ENCODE results near the gene CRLF2. TPM values are rescaled to one million over a fixed set of nuclear protein-coding genes. Genes with fewer than 3 reads are reported as not detected.

The CRLF2 gene
- total and polyA plus RNA-seq, 2 donors (not counting 3 experiments of a cell fraction or from before 2014, with no cell fraction given): not detected

GRCh38 chrX:1202251-1202650 lies 10.2 kb downstream of the CRLF2 start:
- Histone ChIP-seq H3K27me3 (ENCODE audit: control insufficient read depth in 2 of 2, insufficient read depth in 2 of 2, low read length in 2 of 2) (no peaks in the 10 kb centered on the region), H3K36me3 (ENCODE audit: control insufficient read depth in 2 of 2, extremely low read depth in 1 of 2, insufficient read depth in 2 of 2, low read length in 2 of 2) (no peaks in the 10 kb centered on the region), H2AFZ (ENCODE audit: low read depth, low read length) (no peak overlapping the region), H3K79me2 (ENCODE audit: control insufficient read depth, insufficient read depth, low read length) (no peaks in the 10 kb centered on the region), H3K9ac (replicated peaks; ENCODE audit: extremely low read depth, insufficient read depth, low read length) (no peak overlapping the region), H4K20me1 (replicated peaks; ENCODE audit: control insufficient read depth, extremely low read depth, insufficient read depth, low read length) (no peaks in the 10 kb centered on the region), H3K9me3 (replicated peaks; ENCODE audit: control insufficient read depth, insufficient read depth, low read length) (no peaks in the 10 kb centered on the region), H3K27ac (ENCODE audit: insufficient read depth, low read depth, low read length) (no peak overlapping the region), H3K9me1 (replicated peaks; ENCODE audit: control insufficient read depth, extremely low read depth, insufficient read depth, low read length) (no peaks in the 10 kb centered on the region), H3K4me1 (ENCODE audit: control insufficient read depth, extremely low read depth, insufficient read depth, low read length) (no peaks in the 10 kb centered on the region), H3K4me2 (ENCODE audit: insufficient read depth, low read length) (no peak overlapping the region), H3K4me3 (replicated peaks in 1 of 3; ENCODE audit: insufficient read depth in 1 of 3, low read depth in 1 of 3, low read length in 3 of 3) (no peak overlapping the region)
- FAIRE-seq (no peak), DNase-seq (ENCODE audit: low read depth, low spot score) (no peak)
- dilution Hi-C loops (cut with MboI; ENCODE audit: extremely low pct_ligation_motif_present, low sequenced_read_pairs) (no loop called here), intact Hi-C loops (cut with micrococcal nuclease) (no loop called here)
- BruUV-seq (replicated peaks): no TSS peak
- no peak for TF ChIP-seq CTCF (IDR thresholded peaks at IDR 0.05; ENCODE audit: extremely low read depth in 1 of 2, insufficient read depth in 1 of 2, low read depth in 1 of 2, low read length in 2 of 2)
- TF ChIP-seq GATA2 (IDR thresholded peaks at IDR 0.05; ENCODE audit: insufficient read depth, insufficient read length, low read depth, low read length): no peak
- TF ChIP-seq POLR2A (IDR thresholded peaks at IDR 0.05; ENCODE audit: low read depth, low read length): no peak
- TF ChIP-seq FOS (IDR thresholded peaks at IDR 0.05; ENCODE audit: borderline replicate concordance, insufficient read depth, low read length): no peak
- TF ChIP-seq MAX (IDR thresholded peaks at IDR 0.05; ENCODE audit: insufficient read depth, insufficient read length): no peak
- TF ChIP-seq POLR2AphosphoS5 (IDR thresholded peaks at IDR 0.05; ENCODE audit: insufficient read depth, low read depth, low read length): no peak
- TF ChIP-seq MYC (IDR thresholded peaks at IDR 0.05; ENCODE audit: low read depth, low read length): no peak
- TF ChIP-seq EZH2 (IDR thresholded peaks at IDR 0.05; ENCODE audit: borderline replicate concordance, low read depth, low read length, severe bottlenecking): no peak
- TF ChIP-seq JUN (IDR thresholded peaks at IDR 0.05; ENCODE audit: borderline replicate concordance, insufficient read depth, insufficient read length, low read depth): no peak
- ChIA-PET POLR2A (no interaction called here), CTCF (no interaction called here)
